Measurements from ENCODE around the gene ABHD17C. TPM values are rescaled to one million over a fixed set of nuclear protein-coding genes. Genes with fewer than 3 reads are reported as not detected.

ABHD17C gene
- total RNA-seq, 1 donor from 2014 or later = 4.7 TPM

GRCh38 chr15:80695911-80696661, 976 bp downstream of the ABHD17C start:
- Mint-ChIP-seq H3K27ac (peak overlapping the region; percentile 85), H3K4me1 (ENCODE audit: low read depth) (peaks cover 22% of the 10 kb centered on the region), H3K9me3 (no peaks in the 10 kb centered on the region), H3K36me3 (ENCODE audit: low read depth) (no peaks in the 10 kb centered on the region), H3K4me3 (peak overlapping the region; percentile 89), H3K27me3 (ENCODE audit: insufficient read depth) (peaks cover 40% of the 10 kb centered on the region)
- no peak for DNase-seq (ENCODE audit: low spot score)
- intact Hi-C loops (cut with micrococcal nuclease) = loop anchor here (10.0 kb wide), 1 partner anchor 289 kb away; the partner anchor contains the start of gene MESD

GRCh38 chr15:80697075-80697685, 2.1 kb downstream of the ABHD17C start:
- peak overlapping the region; percentile 68 for H3K4me3 Mint-ChIP-seq
- peaks cover 38% of the 10 kb centered on the region for H3K27me3 Mint-ChIP-seq (ENCODE audit: insufficient read depth)
- no peaks in the 10 kb centered on the region for H3K9me3 Mint-ChIP-seq
- intact Hi-C loops (cut with micrococcal nuclease) = loop anchor here (1.0 to 10.0 kb wide), 2 partner anchors 107 to 288 kb away; partner anchors contain the start of gene MESD
- no peaks in the 10 kb centered on the region for H3K36me3 Mint-ChIP-seq (ENCODE audit: low read depth)
- H3K27ac Mint-ChIP-seq = no peak overlapping the region
- DNase-seq (ENCODE audit: low spot score) = no peak
- peaks cover 22% of the 10 kb centered on the region for H3K4me1 Mint-ChIP-seq (ENCODE audit: low read depth)

- intact Hi-C loops (cut with micrococcal nuclease) = loop anchor here (10.0 kb wide), 1 partner anchor 286 kb away; the partner anchor contains the start of gene MESD
- H3K9me3 Mint-ChIP-seq = no peaks in the 10 kb centered on the region
- H3K27ac Mint-ChIP-seq = no peak overlapping the region
- no peaks in the 10 kb centered on the region for H3K36me3 Mint-ChIP-seq (ENCODE audit: low read depth)
- H3K27me3 Mint-ChIP-seq (ENCODE audit: insufficient read depth) = peaks cover 32% of the 10 kb centered on the region
- H3K4me3 Mint-ChIP-seq = no peak overlapping the region
- H3K4me1 Mint-ChIP-seq (ENCODE audit: low read depth) = peaks cover 22% of the 10 kb centered on the region
- DNase-seq (ENCODE audit: low spot score) = no peak
These were observed 3.6 kb downstream of the ABHD17C start for GRCh38 chr15:80698676-80699075.

GRCh38 chr15:80699981-80700380, 4.9 kb downstream of the ABHD17C start:
- intact Hi-C loops (cut with micrococcal nuclease) = loop anchor here (10.0 kb wide), 1 partner anchor 285 kb away; the partner anchor contains the start of gene MESD
- H3K4me3 Mint-ChIP-seq = no peak overlapping the region
- no peaks in the 10 kb centered on the region for H3K9me3 Mint-ChIP-seq

GRCh38 chr15:80701676-80702311, 6.7 kb downstream of the ABHD17C start:
- intact Hi-C loops (cut with micrococcal nuclease) = no loop called here
- H3K27me3 Mint-ChIP-seq (ENCODE audit: insufficient read depth) = peaks cover 25% of the 10 kb centered on the region
- no peaks in the 10 kb centered on the region for H3K36me3 Mint-ChIP-seq (ENCODE audit: low read depth)
- DNase-seq (ENCODE audit: low spot score) = no peak
- H3K9me3 Mint-ChIP-seq = no peaks in the 10 kb centered on the region
- no peak overlapping the region for H3K27ac Mint-ChIP-seq
- H3K4me3 Mint-ChIP-seq = no peak overlapping the region
- H3K4me1 Mint-ChIP-seq (ENCODE audit: low read depth) = peaks cover 8% of the 10 kb centered on the region

More at GRCh38 chr15:80699981-80700380, 4.9 kb downstream of the ABHD17C start:
- Mint-ChIP-seq H3K4me1 (ENCODE audit: low read depth) (peaks cover 16% of the 10 kb centered on the region), H3K27me3 (ENCODE audit: insufficient read depth) (peaks cover 25% of the 10 kb centered on the region), H3K27ac (no peak overlapping the region), H3K36me3 (ENCODE audit: low read depth) (no peaks in the 10 kb centered on the region)
- no peak for DNase-seq (ENCODE audit: low spot score)

- H3K9me3 Mint-ChIP-seq = no peaks in the 10 kb centered on the region
- H3K27ac Mint-ChIP-seq = no peak overlapping the region
These were observed 8.0 kb downstream of the ABHD17C start for GRCh38 chr15:80703081-80703480.

GRCh38 chr15:80703965-80704364, 8.9 kb downstream of the ABHD17C start:
- intact Hi-C loops (cut with micrococcal nuclease) = no loop called here
- H3K4me3 Mint-ChIP-seq = no peak overlapping the region
- peaks cover 17% of the 10 kb centered on the region for H3K27me3 Mint-ChIP-seq (ENCODE audit: insufficient read depth)
- no peak for DNase-seq (ENCODE audit: low spot score)
- no peaks in the 10 kb centered on the region for H3K9me3 Mint-ChIP-seq
- H3K27ac Mint-ChIP-seq = no peak overlapping the region
- H3K4me1 Mint-ChIP-seq (ENCODE audit: low read depth) = no peaks in the 10 kb centered on the region
- no peaks in the 10 kb centered on the region for H3K36me3 Mint-ChIP-seq (ENCODE audit: low read depth)

More at GRCh38 chr15:80703081-80703480, 8.0 kb downstream of the ABHD17C start:
- intact Hi-C loops (cut with micrococcal nuclease) = no loop called here
- no peaks in the 10 kb centered on the region for H3K36me3 Mint-ChIP-seq (ENCODE audit: low read depth)
- H3K27me3 Mint-ChIP-seq (ENCODE audit: insufficient read depth) = peaks cover 20% of the 10 kb centered on the region
- no peak overlapping the region for H3K4me3 Mint-ChIP-seq
- no peaks in the 10 kb centered on the region for H3K4me1 Mint-ChIP-seq (ENCODE audit: low read depth)
- DNase-seq (ENCODE audit: low spot score) = no peak

- Mint-ChIP-seq H3K4me3 (no peak overlapping the region), H3K36me3 (ENCODE audit: low read depth) (no peaks in the 10 kb centered on the region), H3K4me1 (ENCODE audit: low read depth) (peaks cover 11% of the 10 kb centered on the region), H3K27me3 (ENCODE audit: insufficient read depth) (peaks cover 16% of the 10 kb centered on the region), H3K27ac (no peak overlapping the region), H3K9me3 (no peaks in the 10 kb centered on the region)
- intact Hi-C loops (cut with micrococcal nuclease) = no loop called here
- DNase-seq (ENCODE audit: low spot score) = no peak
These were observed 11.1 kb downstream of the ABHD17C start for GRCh38 chr15:80706161-80706560.

GRCh38 chr15:80709542-80709941, 14.4 kb downstream of the ABHD17C start:
- H3K27ac Mint-ChIP-seq = no peak overlapping the region
- H3K27me3 Mint-ChIP-seq (ENCODE audit: insufficient read depth) = peaks cover 5% of the 10 kb centered on the region
- H3K36me3 Mint-ChIP-seq (ENCODE audit: low read depth) = no peaks in the 10 kb centered on the region
- intact Hi-C loops (cut with micrococcal nuclease) = no loop called here
- H3K9me3 Mint-ChIP-seq = no peaks in the 10 kb centered on the region
- DNase-seq (ENCODE audit: low spot score) = no peak
- no peak overlapping the region for H3K4me3 Mint-ChIP-seq
- peaks cover 22% of the 10 kb centered on the region for H3K4me1 Mint-ChIP-seq (ENCODE audit: low read depth)

- intact Hi-C loops (cut with micrococcal nuclease) = no loop called here
- DNase-seq (ENCODE audit: low spot score) = peak; percentile 34
- no peaks in the 10 kb centered on the region for H3K9me3 Mint-ChIP-seq
- H3K27me3 Mint-ChIP-seq (ENCODE audit: insufficient read depth) = peaks cover 5% of the 10 kb centered on the region
- peaks cover 22% of the 10 kb centered on the region for H3K4me1 Mint-ChIP-seq (ENCODE audit: low read depth)
- H3K36me3 Mint-ChIP-seq (ENCODE audit: low read depth) = no peaks in the 10 kb centered on the region
- no peak overlapping the region for H3K27ac Mint-ChIP-seq
- no peak overlapping the region for H3K4me3 Mint-ChIP-seq
These were observed 15.8 kb downstream of the ABHD17C start for GRCh38 chr15:80710635-80711554.

- DNase-seq (ENCODE audit: low spot score) = no peak
- Mint-ChIP-seq H3K27ac (no peak overlapping the region), H3K9me3 (no peaks in the 10 kb centered on the region), H3K27me3 (ENCODE audit: insufficient read depth) (no peaks in the 10 kb centered on the region), H3K4me3 (no peak overlapping the region), H3K4me1 (ENCODE audit: low read depth) (peaks cover 22% of the 10 kb centered on the region), H3K36me3 (ENCODE audit: low read depth) (no peaks in the 10 kb centered on the region)
- intact Hi-C loops (cut with micrococcal nuclease) = no loop called here
These were observed 16.8 kb downstream of the ABHD17C start for GRCh38 chr15:80711886-80712285.

- Mint-ChIP-seq H3K27me3 (ENCODE audit: insufficient read depth) (no peaks in the 10 kb centered on the region), H3K4me1 (ENCODE audit: low read depth) (peaks cover 22% of the 10 kb centered on the region), H3K4me3 (no peak overlapping the region), H3K9me3 (no peaks in the 10 kb centered on the region), H3K27ac (no peak overlapping the region), H3K36me3 (ENCODE audit: low read depth) (no peaks in the 10 kb centered on the region)
- intact Hi-C loops (cut with micrococcal nuclease) = no loop called here
- no peak for DNase-seq (ENCODE audit: low spot score)
These were observed 17.8 kb downstream of the ABHD17C start for GRCh38 chr15:80712956-80713355.
